ENCODE data around the gene FADS1. TPM values are rescaled to one million over a fixed set of nuclear protein-coding genes. Genes with fewer than 3 reads are reported as not detected.
A peak's percentile ranks its signal among the peaks of the same experiment; 100 is the strongest.

Gene FADS1
- total and polyA plus RNA-seq, 7 experiments from 2014 or later, result 0.62 to 52.1 (median 2.6) TPM; not detected in 1

- Mint-ChIP-seq H3K4me1 (peaks cover 0 to 24% (median 19%) of the 10 kb centered on the region in 7 donors), H3K27ac (peak overlapping the region in 5 of 9 donors; percentile 8 to 97 (median 83)), H3K27me3 (peaks cover 3 to 32% (median 15%) of the 10 kb centered on the region in 5 donors), H3K9me3 (peaks cover 0 to 1% (median 0%) of the 10 kb centered on the region in 11 donors), H3K36me3 (peaks cover 0 to 32% (median 0%) of the 10 kb centered on the region in 5 donors), H3K4me3 (peak overlapping the region; percentile 84 to 98 (median 92))
- Histone ChIP-seq H3K4me3 (ENCODE audit: low read length) (peak overlapping the region; percentile 74), H3K27me3 (ENCODE audit: control insufficient read depth in 2 of 2, insufficient read depth in 2 of 2, low read length in 2 of 2) (peaks cover 0 to 10% of the 10 kb centered on the region in 2 donors), H3K4me1 (ENCODE audit: control insufficient read depth in 2 of 2, insufficient read depth in 2 of 2, low read length in 2 of 2) (peaks cover 8 to 12% of the 10 kb centered on the region in 2 donors), H3K36me3 (ENCODE audit: control insufficient read depth in 2 of 3, insufficient read depth in 3 of 3, low read length in 3 of 3) (no peaks in the 10 kb centered on the region), H3K9me3 (ENCODE audit: control insufficient read depth in 2 of 3, low read length in 3 of 3) (no peaks in the 10 kb centered on the region), H3K27ac (ENCODE audit: low read depth, low read length) (peak overlapping the region; percentile 51)
- DNase-seq, result peak; percentile 23 to 67 (median 41)
- intact Hi-C loops (cut with micrococcal nuclease), result loop anchor here (1.0 to 5.0 kb wide), 5 partner anchors 19 to 209 kb away; partner anchors contain the start of genes FADS3 (in 1 of the 2), FEN1 (in 1 of the 2), FTH1 (in 1 of the 2) and TMEM258 (in 1 of the 2)
- peak; percentile 66 for ATAC-seq
- ChIA-PET CTCF (interaction anchor here (0.9 to 2.6 kb wide), 3 partner anchors 12 to 19 kb away, joined by 3 to 19 read pairs (median 5); no protein-coding TSS in a partner anchor), POLR2A (interaction anchor here (0.8 to 3.3 kb wide), 4 partner anchors 18 to 151 kb away, joined by 3 to 14 read pairs (median 4); partner anchors contain the start of genes FEN1, FTH1 and TMEM258)
Measured at GRCh38 chr11:61815790-61816735, 740 bp downstream of the FADS1 start.

- peak overlapping the region; percentile 84 to 98 (median 92) for H3K4me3 Mint-ChIP-seq
- ChIA-PET CTCF (interaction anchor here (0.6 to 2.6 kb wide), 3 partner anchors 11 to 347 kb away, joined by 3 to 19 read pairs (median 5); no protein-coding TSS in a partner anchor), POLR2A (interaction anchor here (0.8 to 3.3 kb wide), 4 partner anchors 18 to 152 kb away, joined by 3 to 14 read pairs (median 4); partner anchors contain the start of genes FEN1, FTH1 and TMEM258)
- peak overlapping the region; percentile 51 for H3K27ac ChIP-seq (ENCODE audit: low read depth, low read length)
- peaks cover 0 to 32% (median 0%) of the 10 kb centered on the region in 5 donors for H3K36me3 Mint-ChIP-seq
- peak; percentile 77 for ATAC-seq
- no peaks in the 10 kb centered on the region for H3K9me3 ChIP-seq (ENCODE audit: control insufficient read depth in 2 of 3, low read length in 3 of 3)
- H3K36me3 ChIP-seq (ENCODE audit: control insufficient read depth in 2 of 3, insufficient read depth in 3 of 3, low read length in 3 of 3), result no peaks in the 10 kb centered on the region
- peaks cover 8 to 12% of the 10 kb centered on the region in 2 donors for H3K4me1 ChIP-seq (ENCODE audit: control insufficient read depth in 2 of 2, insufficient read depth in 2 of 2, low read length in 2 of 2)
- peak overlapping the region in 4 of 9 donors; percentile 6 to 97 (median 61) for H3K27ac Mint-ChIP-seq
- H3K4me1 Mint-ChIP-seq, result peaks cover 0 to 25% (median 19%) of the 10 kb centered on the region in 7 donors
- peaks cover 0 to 10% of the 10 kb centered on the region in 2 donors for H3K27me3 ChIP-seq (ENCODE audit: control insufficient read depth in 2 of 2, insufficient read depth in 2 of 2, low read length in 2 of 2)
- peaks cover 3 to 32% (median 15%) of the 10 kb centered on the region in 5 donors for H3K27me3 Mint-ChIP-seq
- peak overlapping the region; percentile 74 for H3K4me3 ChIP-seq (ENCODE audit: low read length)
- intact Hi-C loops (cut with micrococcal nuclease), result loop anchor here in 1 of 2 donors (1.0 to 5.0 kb wide), 2 partner anchors 23 to 152 kb away; partner anchors contain the start of genes FEN1, FTH1 and TMEM258
- peaks cover 0 to 1% (median 0%) of the 10 kb centered on the region in 11 donors for H3K9me3 Mint-ChIP-seq
- DNase-seq, result peak in 4 of 9 donors; percentile 36 to 86 (median 48)
Measured at GRCh38 chr11:61814958-61815789, 1.6 kb downstream of the FADS1 start.

GRCh38 chr11:61814247-61814957, 2.4 kb downstream of the FADS1 start:
- Histone ChIP-seq H3K4me3 (ENCODE audit: low read length) (peak overlapping the region; percentile 74), H3K27ac (ENCODE audit: low read depth, low read length) (no peak overlapping the region), H3K27me3 (ENCODE audit: control insufficient read depth in 2 of 2, insufficient read depth in 2 of 2, low read length in 2 of 2) (peaks cover 0 to 10% of the 10 kb centered on the region in 2 donors), H3K9me3 (ENCODE audit: control insufficient read depth in 2 of 3, low read length in 3 of 3) (no peaks in the 10 kb centered on the region), H3K36me3 (ENCODE audit: control insufficient read depth in 2 of 3, insufficient read depth in 3 of 3, low read length in 3 of 3) (no peaks in the 10 kb centered on the region), H3K4me1 (ENCODE audit: control insufficient read depth in 2 of 2, insufficient read depth in 2 of 2, low read length in 2 of 2) (peaks cover 8 to 12% of the 10 kb centered on the region in 2 donors)
- DNase-seq (peak in 2 of 9 donors; percentile 21 to 31), ATAC-seq (no peak)
- Mint-ChIP-seq H3K27ac (peak overlapping the region in 3 of 9 donors; percentile 41 to 97 (median 81)), H3K36me3 (peaks cover 0 to 36% (median 0%) of the 10 kb centered on the region in 5 donors), H3K4me1 (peaks cover 0 to 25% (median 19%) of the 10 kb centered on the region in 7 donors), H3K4me3 (peak overlapping the region; percentile 70 to 98 (median 89)), H3K9me3 (peaks cover 0 to 1% (median 0%) of the 10 kb centered on the region in 11 donors), H3K27me3 (peaks cover 3 to 32% (median 15%) of the 10 kb centered on the region in 5 donors)
- ChIA-PET CTCF (interaction anchor here (0.6 to 2.6 kb wide), 3 partner anchors 10 to 347 kb away, joined by 3 to 19 read pairs (median 5); no protein-coding TSS in a partner anchor), POLR2A (interaction anchor here (1.5 to 3.3 kb wide), 2 partner anchors 17 to 22 kb away, joined by 4 to 14 read pairs; partner anchors contain the start of genes FEN1 and TMEM258)
- intact Hi-C loops (cut with micrococcal nuclease), result no loop called here

- POLR2A ChIA-PET, result no interaction called here
- no peaks in the 10 kb centered on the region for H3K36me3 ChIP-seq (ENCODE audit: control insufficient read depth in 2 of 3, insufficient read depth in 3 of 3, low read length in 3 of 3)
Measured at GRCh38 chr11:61812736-61813411, 3.9 kb downstream of the FADS1 start.

GRCh38 chr11:61811831-61812230, 5.0 kb downstream of the FADS1 start:
- peaks cover 0 to 19% (median 16%) of the 10 kb centered on the region in 7 donors for H3K4me1 Mint-ChIP-seq
- H3K27me3 Mint-ChIP-seq, result peaks cover 0 to 32% (median 11%) of the 10 kb centered on the region in 5 donors
- H3K4me1 ChIP-seq (ENCODE audit: control insufficient read depth in 2 of 2, insufficient read depth in 2 of 2, low read length in 2 of 2), result peaks cover 8 to 12% of the 10 kb centered on the region in 2 donors
- no peak overlapping the region for H3K4me3 Mint-ChIP-seq
- H3K27ac ChIP-seq (ENCODE audit: low read depth, low read length), result no peak overlapping the region
- CTCF ChIA-PET, result interaction anchor here (0.6 kb wide), 1 partner anchor 12 kb away, joined by 3 read pairs; no protein-coding TSS in a partner anchor
- no peak for ATAC-seq
- H3K4me3 ChIP-seq (ENCODE audit: low read length), result no peak overlapping the region
- H3K9me3 ChIP-seq (ENCODE audit: control insufficient read depth in 2 of 3, low read length in 3 of 3), result no peaks in the 10 kb centered on the region
- H3K36me3 ChIP-seq (ENCODE audit: control insufficient read depth in 2 of 3, insufficient read depth in 3 of 3, low read length in 3 of 3), result no peaks in the 10 kb centered on the region
- H3K9me3 Mint-ChIP-seq, result peaks cover 0 to 1% (median 0%) of the 10 kb centered on the region in 11 donors
- no peak for DNase-seq
- POLR2A ChIA-PET, result no interaction called here
- H3K27me3 ChIP-seq (ENCODE audit: control insufficient read depth in 2 of 2, insufficient read depth in 2 of 2, low read length in 2 of 2), result peaks cover 0 to 4% of the 10 kb centered on the region in 2 donors
- intact Hi-C loops (cut with micrococcal nuclease), result no loop called here
- H3K36me3 Mint-ChIP-seq, result peaks cover 0 to 44% (median 0%) of the 10 kb centered on the region in 5 donors
- H3K27ac Mint-ChIP-seq, result no peak overlapping the region

More at GRCh38 chr11:61812736-61813411, 3.9 kb downstream of the FADS1 start:
- ATAC-seq (no peak), DNase-seq (no peak)
- Histone ChIP-seq H3K4me1 (ENCODE audit: control insufficient read depth in 2 of 2, insufficient read depth in 2 of 2, low read length in 2 of 2) (peaks cover 8 to 12% of the 10 kb centered on the region in 2 donors), H3K27me3 (ENCODE audit: control insufficient read depth in 2 of 2, insufficient read depth in 2 of 2, low read length in 2 of 2) (peaks cover 0 to 7% of the 10 kb centered on the region in 2 donors), H3K27ac (ENCODE audit: low read depth, low read length) (no peak overlapping the region), H3K4me3 (ENCODE audit: low read length) (no peak overlapping the region), H3K9me3 (ENCODE audit: control insufficient read depth in 2 of 3, low read length in 3 of 3) (no peaks in the 10 kb centered on the region)
- intact Hi-C loops (cut with micrococcal nuclease), result no loop called here
- peaks cover 2 to 32% (median 15%) of the 10 kb centered on the region in 5 donors for H3K27me3 Mint-ChIP-seq
- H3K4me3 Mint-ChIP-seq, result peak overlapping the region in 1 of 10 donors; percentile 38
- peaks cover 0 to 1% (median 0%) of the 10 kb centered on the region in 11 donors for H3K9me3 Mint-ChIP-seq
- peaks cover 0 to 25% (median 19%) of the 10 kb centered on the region in 7 donors for H3K4me1 Mint-ChIP-seq
- H3K36me3 Mint-ChIP-seq, result peaks cover 0 to 42% (median 0%) of the 10 kb centered on the region in 5 donors
- CTCF ChIA-PET, result interaction anchor here (0.6 kb wide), 1 partner anchor 1531 kb away, joined by 3 read pairs; no protein-coding TSS in a partner anchor
- peak overlapping the region in 2 of 9 donors; percentile 21 to 60 for H3K27ac Mint-ChIP-seq

Measured in naive thymus-derived CD4-positive, alpha-beta T cell (primary cell).